ENCODE measurements around the gene TMPRSS3.

TMPRSS3 gene

DNA sequence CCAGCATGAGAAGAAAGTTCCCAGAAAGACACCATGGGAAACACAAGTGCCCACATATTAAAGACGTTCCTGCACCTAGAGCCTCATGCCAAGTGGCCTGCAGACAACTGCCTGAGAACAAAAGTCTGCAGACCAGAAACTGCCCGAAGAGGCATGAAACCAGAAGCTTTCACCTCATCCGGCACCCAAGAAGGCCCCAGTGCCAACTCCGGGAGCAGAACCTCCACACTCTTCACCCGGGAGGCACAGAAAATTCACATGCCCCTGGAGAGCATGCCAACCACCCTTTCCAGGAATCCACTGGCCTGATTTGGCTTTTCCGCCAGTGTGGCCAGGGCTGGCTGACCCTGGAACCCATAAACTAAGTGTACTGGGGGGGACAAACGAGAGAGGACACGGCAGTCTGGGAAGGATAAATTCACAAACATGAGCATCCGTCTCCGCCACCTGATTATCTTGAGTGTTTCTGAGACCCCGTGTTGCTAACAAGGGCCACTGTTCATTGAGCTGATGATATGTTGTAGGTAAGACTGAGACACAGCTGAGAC, 51.8 kb downstream of the TMPRSS3 start:
- Histone ChIP-seq H3K27ac (no peak overlapping the region), H3K4me3 (no peak overlapping the region)
- TF ChIP-seq, protein P1, sequence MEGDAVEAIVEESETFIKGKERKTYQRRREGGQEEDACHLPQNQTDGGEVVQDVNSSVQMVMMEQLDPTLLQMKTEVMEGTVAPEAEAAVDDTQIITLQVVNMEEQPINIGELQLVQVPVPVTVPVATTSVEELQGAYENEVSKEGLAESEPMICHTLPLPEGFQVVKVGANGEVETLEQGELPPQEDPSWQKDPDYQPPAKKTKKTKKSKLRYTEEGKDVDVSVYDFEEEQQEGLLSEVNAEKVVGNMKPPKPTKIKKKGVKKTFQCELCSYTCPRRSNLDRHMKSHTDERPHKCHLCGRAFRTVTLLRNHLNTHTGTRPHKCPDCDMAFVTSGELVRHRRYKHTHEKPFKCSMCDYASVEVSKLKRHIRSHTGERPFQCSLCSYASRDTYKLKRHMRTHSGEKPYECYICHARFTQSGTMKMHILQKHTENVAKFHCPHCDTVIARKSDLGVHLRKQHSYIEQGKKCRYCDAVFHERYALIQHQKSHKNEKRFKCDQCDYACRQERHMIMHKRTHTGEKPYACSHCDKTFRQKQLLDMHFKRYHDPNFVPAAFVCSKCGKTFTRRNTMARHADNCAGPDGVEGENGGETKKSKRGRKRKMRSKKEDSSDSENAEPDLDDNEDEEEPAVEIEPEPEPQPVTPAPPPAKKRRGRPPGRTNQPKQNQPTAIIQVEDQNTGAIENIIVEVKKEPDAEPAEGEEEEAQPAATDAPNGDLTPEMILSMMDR (IDR thresholded peaks at IDR 0.05): no peak
- DNase-seq (ENCODE audit: low spot score): peak; percentile 53

DNA sequence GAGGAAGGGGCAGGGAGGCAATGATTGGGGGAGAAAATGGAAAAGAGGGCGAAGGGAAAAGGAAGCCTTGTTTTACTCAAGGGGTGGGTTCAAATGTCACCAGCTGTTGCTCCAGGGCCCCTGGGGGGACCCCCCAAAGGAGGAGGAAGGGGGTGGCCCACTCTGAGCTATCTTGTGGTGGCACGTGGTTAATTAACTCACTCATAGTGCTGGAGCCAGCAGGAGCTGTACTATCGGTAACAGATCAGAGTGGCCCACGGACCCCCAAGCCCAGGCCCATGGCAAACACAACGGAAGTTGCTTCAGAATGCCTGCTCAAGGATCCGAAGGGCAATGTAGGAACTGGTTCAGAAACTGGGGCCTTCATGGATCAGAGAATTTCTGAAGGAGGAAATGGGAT, 52.3 kb downstream of the TMPRSS3 start:
- Histone ChIP-seq H3K4me3 (no peak overlapping the region), H3K27ac (no peak overlapping the region)
- DNase-seq (ENCODE audit: low spot score): peak; percentile 17
- TF ChIP-seq, protein P1 (IDR thresholded peaks at IDR 0.05): no peak

DNA sequence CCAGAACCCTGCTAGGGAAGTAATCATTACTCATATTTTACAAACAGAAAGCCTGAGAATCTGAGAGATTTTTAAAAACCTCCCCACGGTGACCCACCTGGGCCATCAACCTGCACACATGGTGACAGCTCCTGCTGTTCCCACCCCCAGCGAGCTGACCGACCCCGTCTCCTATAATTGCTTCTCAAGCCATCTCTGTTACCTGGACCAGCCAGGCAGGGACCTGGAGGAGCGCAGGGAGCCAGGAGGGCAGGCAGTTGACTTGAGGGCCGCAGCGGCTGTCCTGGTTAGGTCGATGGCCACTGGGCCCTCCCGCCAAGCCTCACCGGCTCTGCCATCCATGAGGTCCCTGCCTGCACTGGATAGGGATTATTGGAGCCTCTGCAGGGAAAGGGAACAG, 52.8 kb downstream of the TMPRSS3 start:
- TF ChIP-seq, protein P1 (IDR thresholded peaks at IDR 0.05): no peak
- DNase-seq (ENCODE audit: low spot score): peak; percentile 40
- Histone ChIP-seq H3K27ac (no peak overlapping the region), H3K4me3 (no peak overlapping the region)

DNA sequence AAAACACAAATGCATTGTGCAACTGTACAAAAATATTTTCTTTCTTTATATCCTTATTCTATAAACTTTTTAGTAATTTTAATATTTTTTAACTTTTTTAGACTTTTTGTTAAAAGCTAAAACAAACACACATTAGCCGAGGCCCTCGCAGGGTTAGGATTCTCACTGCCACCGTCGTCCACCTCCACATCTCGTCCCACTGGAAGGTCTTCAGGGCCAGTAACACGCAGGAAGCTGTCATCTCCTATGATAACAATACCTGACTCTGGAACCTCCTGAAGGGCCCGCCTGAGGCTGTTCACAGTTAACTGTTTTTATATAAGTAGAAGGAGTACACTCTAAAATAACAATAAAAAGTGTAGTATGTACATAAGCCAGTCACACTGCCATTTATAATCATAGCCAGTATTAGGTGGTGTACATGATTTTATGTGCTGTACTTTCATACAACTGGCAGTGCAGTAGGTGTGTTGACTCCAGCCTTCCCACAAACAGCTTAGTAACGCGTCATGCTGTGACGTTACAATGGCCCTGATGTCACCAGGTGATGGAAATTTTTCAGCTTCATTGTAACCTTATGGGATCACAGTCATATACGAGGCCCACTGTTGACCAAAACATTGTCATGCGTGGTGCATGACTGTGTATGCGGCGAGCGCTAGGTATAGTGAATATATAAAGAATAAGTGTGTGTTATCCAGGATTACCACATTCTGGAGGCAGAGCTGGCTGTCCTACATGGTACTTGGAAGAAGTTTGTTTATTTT, 53.9 kb downstream of the TMPRSS3 start:
- TF ChIP-seq, protein P1 (IDR thresholded peaks at IDR 0.05): no peak
- no peak overlapping the region for H3K4me3 ChIP-seq
- H3K27ac ChIP-seq: no peak overlapping the region
- no peak for DNase-seq (ENCODE audit: low spot score)

DNA sequence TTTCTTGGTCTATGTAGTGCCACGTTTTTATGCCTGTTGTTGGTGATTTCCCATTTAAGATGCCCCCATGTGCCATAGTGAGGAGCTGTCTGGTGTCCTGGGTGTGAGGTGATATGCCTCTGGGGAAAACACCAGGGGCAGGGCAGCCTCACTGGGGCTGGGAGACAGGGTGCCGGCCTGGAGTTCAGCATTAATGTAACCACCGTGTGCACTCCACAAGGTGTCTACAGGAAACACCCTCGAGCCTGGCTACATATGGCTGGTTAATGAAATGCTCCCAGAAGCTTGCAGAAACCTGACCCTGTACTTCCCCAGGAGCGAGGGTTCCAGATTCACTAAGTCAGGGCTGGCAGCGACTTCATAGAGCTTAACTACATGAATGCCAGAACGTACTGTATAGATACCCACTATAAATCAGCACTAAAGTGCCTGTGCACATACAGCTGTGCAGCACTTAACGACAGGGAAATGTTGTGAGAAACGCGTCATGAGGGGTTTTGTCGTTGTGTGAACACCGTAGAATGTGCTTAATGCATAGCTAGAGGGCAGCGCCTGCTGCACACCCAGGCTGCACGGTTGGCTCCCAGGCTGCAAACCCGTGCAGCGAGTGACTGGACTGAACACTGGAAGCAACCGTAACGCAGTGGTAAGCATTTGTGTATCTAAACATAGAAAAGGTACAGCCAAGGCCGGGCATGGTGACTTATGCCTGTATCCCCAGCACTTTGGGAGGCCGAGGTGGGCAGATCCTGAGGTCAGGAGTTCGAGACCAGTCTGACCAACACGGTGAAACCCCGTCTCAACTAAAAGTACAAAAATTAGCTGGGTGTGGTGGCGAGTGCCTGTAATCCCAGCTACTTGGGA, 55.4 kb downstream of the TMPRSS3 start:
- Histone ChIP-seq H3K27ac (no peak overlapping the region), H3K4me3 (no peak overlapping the region)
- peak; percentile 45 for DNase-seq (ENCODE audit: low spot score)
- TF ChIP-seq, protein P1 (IDR thresholded peaks at IDR 0.05): no peak

DNA sequence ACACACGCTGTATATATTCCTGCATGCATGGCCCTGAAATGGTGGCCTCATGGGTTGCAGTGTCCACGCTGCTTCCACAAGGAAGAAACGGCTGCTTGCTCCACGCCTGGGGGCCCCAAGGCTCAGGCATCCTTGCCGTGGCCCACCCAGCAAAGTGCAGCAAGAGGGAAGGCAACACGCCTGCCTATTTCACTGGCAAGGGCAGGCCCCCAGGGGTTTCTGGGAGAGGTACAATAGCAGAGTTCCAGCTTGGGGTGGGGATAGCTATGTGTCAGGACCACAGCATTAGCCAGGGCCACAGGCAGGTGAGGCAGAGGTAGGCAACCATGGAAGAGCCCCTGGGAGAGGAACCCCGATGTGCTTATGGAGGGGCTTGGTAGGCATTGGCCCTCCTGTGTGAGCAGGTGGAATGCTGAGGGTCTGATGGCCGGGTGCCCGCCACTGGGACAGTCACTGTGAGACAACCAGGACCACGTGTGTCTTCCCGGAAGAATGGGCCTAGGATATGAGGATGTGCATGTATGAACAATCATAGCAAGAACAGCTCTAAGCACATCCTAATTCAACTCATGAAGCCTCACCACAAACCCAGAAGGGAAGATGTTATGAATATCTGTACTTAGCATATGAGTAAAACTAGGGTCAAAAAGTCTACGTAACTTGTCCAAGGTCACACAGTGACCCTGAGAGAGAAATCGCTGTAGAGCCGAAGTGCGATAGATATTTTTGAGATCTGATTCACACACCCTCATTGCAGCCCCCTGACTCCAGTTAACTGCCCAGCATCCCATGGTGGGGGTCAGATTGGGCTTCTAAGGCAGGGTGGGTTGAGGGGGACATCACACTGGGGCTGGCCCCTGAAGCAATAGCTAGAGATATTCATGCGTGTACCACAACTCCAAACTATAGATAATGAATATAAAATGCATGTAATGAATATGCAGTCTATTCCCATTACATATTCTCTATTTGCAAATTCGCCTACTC, 56.8 kb downstream of the TMPRSS3 start:
- Histone ChIP-seq H3K4me3 (no peak overlapping the region), H3K27ac (no peak overlapping the region)
- TF ChIP-seq, protein P1 (IDR thresholded peaks at IDR 0.05): no peak
- peak; percentile 52 for DNase-seq (ENCODE audit: low spot score)
